OCI-LY3 (cell line): ENCODE results near the gene CASP9.

Experiments used
- H2AFZ ChIP-seq: fragments of 200-600, 300-600 bp; shearing (Covaris generic); 2 replicates; pipeline ENCODE4 v1.6.0; 2014; ENCODE audit warnings: antibody characterized with exemption, low read depth, low read length
- H3K27ac ChIP-seq: fragments of 200-600, 300-600 bp; sonication (generic); 2 replicates; pipeline ENCODE4 v1.5.1; 2014; ENCODE audit warnings: mild to moderate bottlenecking, low read length, moderate library complexity, mixed read lengths
- H3K27me3 ChIP-seq: fragments of 200-600, 300-600 bp; sonication (generic); 2 replicates; pipeline ENCODE4 v1.6.1; 2014; ENCODE audit warnings: low read depth, low read length, mixed read lengths
- H3K36me3 ChIP-seq: fragments of 200-600, 300-600 bp; sonication (generic); replicated peaks from 2 replicates; pipeline ENCODE3; 2014; ENCODE audit warnings: low read depth, low read length, mixed read lengths
- H3K4me1 ChIP-seq: fragments of 300-600, 200-600 bp; sonication (generic); 2 replicates; pipeline ENCODE4 v1.6.1; 2014; ENCODE audit warnings: low read length, mixed read lengths
- H3K4me2 ChIP-seq: fragments of 200-600, 300-600 bp; sonication (generic); 2 replicates; pipeline ENCODE4 v1.6.1; 2014; ENCODE audit warnings: low read length, mixed read lengths
- H3K4me3 ChIP-seq: fragments of 300-600, 200-600 bp; sonication (generic); 2 replicates; pipeline ENCODE4 v1.5.1; 2014; ENCODE audit warnings: antibody characterized with exemption, mild to moderate bottlenecking, low read length, moderate library complexity
- H3K79me2 ChIP-seq: fragments of 300-600, 200-600 bp; shearing (Covaris generic); 2 replicates; pipeline ENCODE4 v1.6.1; 2014; ENCODE audit warnings: mild to moderate bottlenecking, low read length, mixed read lengths
- H3K9ac ChIP-seq: fragments of 300-600, 200-600 bp; shearing (Covaris generic); 2 replicates; pipeline ENCODE4 v1.6.0; 2014; ENCODE audit warnings: mild to moderate bottlenecking, low read length, moderate library complexity
- H3K9me3 ChIP-seq: fragments of 200-600, 300-600 bp; shearing (Covaris generic); 2 replicates; pipeline ENCODE4 v1.6.1; 2014; ENCODE audit warnings: low read length, mixed read lengths; ENCODE audit not compliant: insufficient read depth
- H4K20me1 ChIP-seq: fragments of 200-600, 300-600 bp; sonication (generic); 2 replicates; pipeline ENCODE4 v1.6.1; 2016; ENCODE audit warnings: low read length, mixed read lengths; ENCODE audit not compliant: insufficient read depth
- EZH2phosphoT487 ChIP-seq: fragments of 200-600 bp; shearing (Covaris generic); IDR thresholded peaks from 2 replicates; pipeline ENCODE4 v1.6.1; 2018; ENCODE audit warnings: antibody characterized with exemption, mixed run types, low read depth
- TF ChIP-seq, protein P1 (sequence below): fragments of 200-600, 300-600 bp; sonication (generic); IDR thresholded peaks from 2 replicates; pipeline ENCODE4 v1.5.1; 2014; ENCODE audit warnings: antibody characterized with exemption, low read length, low read depth

CASP9 gene

DNA sequence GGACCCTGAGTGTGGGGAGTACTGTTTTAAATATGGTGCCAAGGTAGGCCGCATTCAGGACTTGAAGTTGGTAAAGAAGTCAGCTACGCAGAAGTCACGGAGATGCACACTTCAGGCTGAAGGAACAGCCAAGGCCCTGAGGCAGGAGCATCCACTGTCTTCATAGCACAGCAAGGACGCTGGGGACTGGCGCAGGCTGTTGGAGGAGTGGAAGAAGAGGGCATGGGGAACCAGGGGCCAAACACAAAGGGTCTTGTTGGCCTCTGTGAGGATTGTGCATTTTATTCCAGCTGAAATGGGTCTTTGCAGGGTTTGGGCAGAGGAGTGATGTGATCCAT, 19.2 kb upstream of the CASP9 start:
- no peaks in the 10 kb centered on the region for H3K9me3 ChIP-seq
- H3K9ac ChIP-seq: no peak overlapping the region
- H3K27me3 ChIP-seq: no peaks in the 10 kb centered on the region
- no peak overlapping the region for H3K4me2 ChIP-seq
- no peak overlapping the region for H3K4me3 ChIP-seq
- H3K36me3 ChIP-seq: peaks cover 7% of the 10 kb centered on the region
- no peak overlapping the region for H2AFZ ChIP-seq
- no peaks in the 10 kb centered on the region for H3K79me2 ChIP-seq
- no peaks in the 10 kb centered on the region for H3K4me1 ChIP-seq
- no peak overlapping the region for H3K27ac ChIP-seq
- H4K20me1 ChIP-seq: no peaks in the 10 kb centered on the region
- TF ChIP-seq EZH2phosphoT487: no peak
- TF ChIP-seq, protein P1, sequence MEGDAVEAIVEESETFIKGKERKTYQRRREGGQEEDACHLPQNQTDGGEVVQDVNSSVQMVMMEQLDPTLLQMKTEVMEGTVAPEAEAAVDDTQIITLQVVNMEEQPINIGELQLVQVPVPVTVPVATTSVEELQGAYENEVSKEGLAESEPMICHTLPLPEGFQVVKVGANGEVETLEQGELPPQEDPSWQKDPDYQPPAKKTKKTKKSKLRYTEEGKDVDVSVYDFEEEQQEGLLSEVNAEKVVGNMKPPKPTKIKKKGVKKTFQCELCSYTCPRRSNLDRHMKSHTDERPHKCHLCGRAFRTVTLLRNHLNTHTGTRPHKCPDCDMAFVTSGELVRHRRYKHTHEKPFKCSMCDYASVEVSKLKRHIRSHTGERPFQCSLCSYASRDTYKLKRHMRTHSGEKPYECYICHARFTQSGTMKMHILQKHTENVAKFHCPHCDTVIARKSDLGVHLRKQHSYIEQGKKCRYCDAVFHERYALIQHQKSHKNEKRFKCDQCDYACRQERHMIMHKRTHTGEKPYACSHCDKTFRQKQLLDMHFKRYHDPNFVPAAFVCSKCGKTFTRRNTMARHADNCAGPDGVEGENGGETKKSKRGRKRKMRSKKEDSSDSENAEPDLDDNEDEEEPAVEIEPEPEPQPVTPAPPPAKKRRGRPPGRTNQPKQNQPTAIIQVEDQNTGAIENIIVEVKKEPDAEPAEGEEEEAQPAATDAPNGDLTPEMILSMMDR: no peak

DNA sequence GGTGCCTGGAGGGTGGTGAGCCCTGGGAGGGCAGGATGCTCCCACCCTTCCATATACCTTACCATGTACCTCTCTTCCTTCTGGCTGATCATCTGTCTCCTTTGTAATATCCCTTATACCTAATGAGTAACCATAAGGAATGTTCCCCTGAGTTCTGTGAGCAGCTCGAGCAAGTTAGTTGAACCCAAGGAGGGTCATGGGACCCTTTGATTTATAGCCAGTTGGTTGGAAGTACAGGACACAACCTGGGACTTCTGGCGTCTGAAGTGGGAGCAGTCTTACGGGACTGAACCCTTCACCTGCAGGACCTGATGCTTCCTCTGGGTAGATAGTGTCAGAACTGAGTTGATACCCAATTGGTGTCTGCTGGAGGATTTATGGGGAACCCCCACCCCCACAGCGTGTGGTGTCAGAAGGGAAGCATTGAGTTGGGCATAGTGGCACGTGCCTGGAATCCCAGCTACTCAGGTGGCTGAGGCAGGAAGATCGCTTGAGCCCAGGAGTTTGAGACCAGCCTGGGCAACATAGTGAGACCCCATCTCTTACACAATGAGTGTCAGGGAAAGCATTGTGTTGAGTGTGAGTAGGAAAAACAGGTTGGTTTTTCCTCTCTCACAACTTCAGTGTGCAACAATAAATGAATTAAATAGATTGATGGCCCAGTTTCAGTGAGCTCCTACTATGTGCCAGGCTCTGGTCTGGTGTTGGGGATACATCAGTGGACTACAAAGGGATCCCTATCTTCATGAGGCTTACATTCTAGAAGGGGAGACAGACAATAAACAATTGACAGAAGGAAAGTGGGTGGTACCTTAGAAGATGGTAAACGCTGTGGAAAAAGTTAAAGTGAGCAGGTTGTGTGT, 18.6 kb upstream of the CASP9 start:
- Histone ChIP-seq H3K4me1 (no peaks in the 10 kb centered on the region), H3K79me2 (no peaks in the 10 kb centered on the region), H3K4me3 (no peak overlapping the region), H3K27ac (no peak overlapping the region), H3K9ac (no peak overlapping the region), H2AFZ (no peak overlapping the region), H3K36me3 (peaks cover under 1% of the 10 kb centered on the region), H4K20me1 (no peaks in the 10 kb centered on the region), H3K4me2 (no peak overlapping the region), H3K27me3 (no peaks in the 10 kb centered on the region), H3K9me3 (no peaks in the 10 kb centered on the region)
- TF ChIP-seq, protein P1: no peak
- no peak for TF ChIP-seq EZH2phosphoT487

DNA sequence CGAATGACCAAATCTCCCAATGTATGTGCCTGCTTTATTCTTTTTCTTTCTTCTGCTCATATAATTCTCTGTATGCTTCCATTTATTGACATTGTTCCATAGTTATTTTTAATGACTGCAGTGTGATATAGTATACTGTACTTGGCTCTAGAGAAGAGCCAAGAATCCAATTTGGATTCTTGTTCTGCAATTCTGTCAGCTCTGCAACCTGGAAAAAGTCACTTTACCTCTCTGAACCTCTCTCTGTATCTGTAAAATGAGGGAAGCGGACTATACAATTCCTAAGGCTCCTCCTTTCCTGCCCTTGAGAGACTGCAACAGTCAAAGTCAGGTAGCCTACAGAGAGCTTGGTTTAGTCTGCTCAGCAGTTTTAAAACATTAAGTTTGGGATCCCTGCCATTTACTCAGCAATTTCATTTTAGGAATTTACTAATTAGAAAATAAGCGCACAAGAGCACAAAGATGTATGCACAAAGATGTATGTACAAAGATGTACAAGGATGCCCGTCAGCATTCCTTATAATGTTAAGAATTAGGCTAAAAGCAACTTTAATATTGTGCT, 17.3 kb upstream of the CASP9 start:
- no peak for TF ChIP-seq EZH2phosphoT487
- TF ChIP-seq, protein P1: no peak
- Histone ChIP-seq H3K36me3 (no peaks in the 10 kb centered on the region), H3K79me2 (no peaks in the 10 kb centered on the region), H3K9ac (no peak overlapping the region), H3K4me3 (no peak overlapping the region), H3K27me3 (no peaks in the 10 kb centered on the region), H3K4me2 (no peak overlapping the region), H3K27ac (no peak overlapping the region), H2AFZ (no peak overlapping the region), H3K9me3 (no peaks in the 10 kb centered on the region), H4K20me1 (no peaks in the 10 kb centered on the region), H3K4me1 (no peaks in the 10 kb centered on the region)

DNA sequence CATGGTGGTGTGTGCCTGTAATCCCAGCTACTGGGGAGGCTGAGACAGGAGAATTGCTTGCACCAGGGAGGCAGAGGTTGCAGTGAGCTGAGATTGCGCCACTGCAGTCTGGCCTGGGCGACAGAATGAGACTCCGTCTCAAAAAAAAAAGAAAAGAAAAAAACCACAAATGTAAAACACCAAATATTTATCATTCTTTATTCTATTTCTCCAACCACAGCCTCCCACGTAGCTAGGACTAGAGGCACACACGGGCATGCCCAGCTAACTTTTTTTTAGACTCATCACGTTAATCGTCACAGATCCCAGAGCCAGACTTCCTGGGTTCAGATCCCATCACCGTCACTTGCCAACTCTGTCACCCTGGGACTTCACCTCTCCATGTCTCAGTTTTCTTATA, 16.2 kb upstream of the CASP9 start:
- no peaks in the 10 kb centered on the region for H3K27me3 ChIP-seq
- H3K4me3 ChIP-seq: no peak overlapping the region
- no peaks in the 10 kb centered on the region for H3K4me1 ChIP-seq
- no peak overlapping the region for H3K27ac ChIP-seq
- H3K4me2 ChIP-seq: no peak overlapping the region
- H2AFZ ChIP-seq: no peak overlapping the region
- no peaks in the 10 kb centered on the region for H4K20me1 ChIP-seq
- TF ChIP-seq, protein P1: no peak
- TF ChIP-seq EZH2phosphoT487: no peak
- no peaks in the 10 kb centered on the region for H3K79me2 ChIP-seq
- H3K36me3 ChIP-seq: peaks cover 2% of the 10 kb centered on the region
- no peak overlapping the region for H3K9ac ChIP-seq
- H3K9me3 ChIP-seq: no peaks in the 10 kb centered on the region
